Urothelium cell line (cell line): ENCODE measurements around the gene GLRA3.
A peak's percentile ranks its signal among the peaks of the same experiment; 100 is the strongest.
"Not testable (repeated sequence)": the region's sequence is repeated elsewhere in the genome, so short reads cannot be mapped to it uniquely, and the experiment has no call there.

Experiments used
- DNase-seq: peaks from one replicate; pipeline ENCODE4 v3.0.0; 2011; ENCODE audit warnings: low spot score, mixed read lengths
- FAIRE-seq: peaks from 2 replicates; lab custom pipeline; 2011; peaks lifted over from hg19 to GRCh38; lab: Jason Lieb, UNC

The GLRA3 gene

DNA sequence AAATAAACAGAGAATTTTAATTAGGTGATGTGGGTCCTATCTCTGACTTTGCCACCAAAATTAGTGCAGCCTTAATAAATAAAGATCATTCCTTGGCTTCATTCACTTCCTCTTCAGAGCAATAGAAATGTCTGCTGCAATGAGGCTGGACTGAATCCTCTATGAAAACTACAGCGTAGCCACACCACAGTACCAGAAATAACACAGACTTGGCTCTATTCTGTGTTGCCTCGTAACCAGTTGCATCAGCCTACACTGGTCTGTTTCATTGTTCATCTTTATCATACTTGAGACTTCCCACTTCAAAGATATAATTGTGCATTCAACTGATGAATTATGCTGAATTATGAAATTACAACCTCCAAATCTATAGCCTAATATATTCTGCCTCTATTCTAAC lies 15.8 kb downstream of the GLRA3 start:
- FAIRE-seq, result no peak

DNA sequence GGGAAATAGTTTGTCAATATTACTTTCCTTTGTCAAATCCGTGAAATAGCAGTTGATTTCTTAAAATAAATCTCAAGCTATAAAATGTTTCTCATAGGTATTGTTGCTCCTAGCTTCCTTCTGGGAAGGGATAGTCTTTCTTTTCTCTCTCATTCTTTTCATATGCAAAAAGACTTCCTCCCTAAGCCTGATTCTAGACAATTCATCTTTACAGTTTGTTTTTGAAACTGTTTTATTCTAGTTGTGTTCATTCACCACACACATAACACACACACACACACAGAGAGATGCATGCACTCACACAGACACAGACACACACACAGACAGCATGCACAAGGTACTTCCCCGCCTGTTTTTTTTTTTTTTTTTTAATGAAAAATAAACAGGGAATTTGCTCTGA lies 18.2 kb downstream of the GLRA3 start:
- FAIRE-seq (no peak), DNase-seq (no peak)

More for the DNA sequence above, 15.8 kb downstream of the GLRA3 start:
- no peak for DNase-seq

DNA sequence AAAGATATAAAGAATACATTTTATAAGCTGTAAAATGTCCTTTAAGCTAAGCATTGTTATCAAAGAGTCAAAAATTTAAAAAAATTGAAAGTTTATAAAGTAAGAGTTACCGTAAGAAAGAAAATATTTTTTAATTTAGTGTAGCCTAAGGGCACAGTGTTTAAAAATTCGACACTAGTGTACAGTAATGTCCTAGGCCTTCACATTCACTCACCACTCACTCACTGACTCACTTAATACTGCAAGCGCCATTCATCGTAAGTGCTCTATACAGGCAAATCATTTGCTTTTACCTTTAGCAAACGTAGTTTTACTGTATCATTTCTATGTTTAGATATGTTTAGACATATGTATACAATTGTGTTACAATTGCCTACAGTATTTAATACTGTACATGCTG lies 20.2 kb downstream of the GLRA3 start:
- FAIRE-seq (no peak), DNase-seq (no peak)

DNA sequence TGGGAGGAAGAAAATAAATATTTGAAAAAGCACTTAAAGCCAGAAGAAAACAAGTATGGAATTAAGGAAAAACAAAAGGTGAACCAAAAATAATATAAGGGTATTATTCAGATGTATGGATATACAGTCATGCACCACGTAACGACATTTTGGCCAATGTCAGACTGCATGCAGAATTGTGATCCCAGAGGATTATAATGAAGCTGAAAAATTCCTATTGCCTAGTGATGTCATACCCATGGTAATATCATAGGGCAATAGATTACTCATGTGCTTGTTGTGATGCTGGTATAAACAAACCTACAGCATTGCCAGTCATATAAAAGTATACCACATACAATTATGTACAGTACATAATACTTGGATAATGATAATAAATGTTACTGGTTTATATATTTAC lies 20.9 kb downstream of the GLRA3 start:
- DNase-seq (no peak), FAIRE-seq (no peak)

DNA sequence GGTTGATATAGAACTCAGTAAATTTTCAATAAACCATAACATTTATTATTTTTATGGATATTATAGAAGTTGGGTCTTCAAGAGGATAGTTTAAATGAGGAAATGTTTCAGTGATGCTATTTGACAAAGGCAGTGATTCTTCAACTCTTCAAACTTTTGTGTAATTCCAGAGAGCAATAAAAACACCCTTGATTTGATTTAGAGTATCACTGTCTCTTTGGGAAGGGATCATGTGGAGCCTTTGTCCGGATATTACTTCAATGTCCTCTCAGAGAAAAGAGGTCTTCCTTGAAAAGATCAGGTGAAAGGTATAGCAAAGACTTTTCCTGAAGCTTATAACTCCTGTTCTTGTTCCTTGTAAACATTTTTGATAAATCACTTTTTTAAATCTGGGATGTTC lies 23.3 kb downstream of the GLRA3 start:
- no peak for FAIRE-seq
- no peak for DNase-seq

DNA sequence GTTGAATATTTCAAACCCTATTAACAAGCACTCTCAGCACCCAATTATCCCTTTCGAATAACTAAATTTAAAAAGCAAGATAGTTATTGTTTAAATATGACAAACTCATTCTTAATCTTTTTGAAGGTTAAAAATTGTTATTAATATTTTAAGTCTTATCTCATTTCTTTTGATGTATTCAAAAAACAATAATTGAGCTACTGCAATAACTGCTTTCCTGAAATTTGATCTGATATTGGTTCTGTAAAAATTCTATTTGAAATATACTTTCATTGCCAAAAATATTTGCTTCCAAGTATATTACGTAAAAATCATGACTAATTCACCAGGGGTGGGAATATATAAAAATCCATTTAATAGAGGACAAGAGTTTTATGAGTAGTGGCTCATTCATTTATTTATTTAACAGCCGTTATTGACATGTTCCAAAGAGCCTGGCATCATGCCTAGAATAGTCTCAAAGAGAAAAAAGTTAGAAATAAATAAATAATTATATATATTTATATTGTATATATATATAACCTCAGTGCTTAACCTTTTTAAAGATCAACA lies 34.4 kb downstream of the GLRA3 start:
- DNase-seq (no peak), FAIRE-seq (no peak)

DNA sequence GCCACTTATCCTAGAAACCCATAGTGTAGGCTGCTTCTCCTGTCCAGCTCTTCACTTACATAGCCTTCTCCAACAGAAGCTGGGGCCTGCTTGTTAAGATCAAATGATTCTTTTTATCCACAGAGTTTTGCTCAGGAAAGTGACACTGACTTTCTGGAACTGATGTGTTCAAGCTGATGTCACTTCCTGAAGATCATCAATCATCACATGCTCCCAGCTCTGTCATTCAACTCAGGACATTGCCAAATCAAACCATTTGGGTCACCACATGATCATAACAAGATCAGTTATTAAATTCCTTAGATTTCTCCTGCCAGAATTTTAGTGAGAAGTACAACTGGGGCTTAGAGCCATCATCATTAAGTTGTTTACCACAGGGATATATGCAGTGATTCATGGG lies 39.4 kb downstream of the GLRA3 start:
- FAIRE-seq, result no peak
- DNase-seq, result no peak

DNA sequence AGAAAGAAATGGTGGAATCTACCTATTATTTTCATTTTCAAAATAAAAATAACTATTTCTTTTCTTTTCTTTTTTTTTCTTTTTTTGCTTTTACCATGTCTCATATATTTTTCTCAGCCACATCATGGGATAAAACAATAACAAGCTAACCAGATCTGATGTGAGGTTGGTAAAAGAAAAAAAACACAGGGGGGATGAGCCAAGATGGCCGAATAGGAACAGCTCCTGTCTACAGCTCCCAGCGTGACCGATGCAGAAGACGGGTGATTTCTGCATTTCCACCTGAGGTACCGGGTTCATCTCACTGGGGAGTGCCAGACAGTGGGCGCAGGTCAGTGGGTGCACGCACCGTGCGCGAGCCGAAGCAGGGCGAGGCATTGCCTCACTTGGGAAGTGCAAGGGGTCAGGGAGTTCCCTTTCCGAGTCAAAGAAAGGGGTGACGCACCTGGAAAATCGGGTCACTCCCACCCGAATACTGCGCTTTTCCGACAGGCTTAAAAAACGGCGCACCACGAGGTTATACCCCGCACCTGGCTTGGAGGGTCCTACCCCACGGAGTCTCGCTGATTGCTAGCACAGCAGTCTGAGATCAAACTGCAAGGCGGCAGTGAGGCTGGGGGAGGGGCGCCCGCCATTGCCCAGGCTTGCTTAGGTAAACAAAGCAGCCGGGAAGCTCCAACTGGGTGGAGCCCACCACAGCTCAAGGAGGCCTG lies 50.6 kb downstream of the GLRA3 start:
- not testable (repeated sequence) for DNase-seq, FAIRE-seq

DNA sequence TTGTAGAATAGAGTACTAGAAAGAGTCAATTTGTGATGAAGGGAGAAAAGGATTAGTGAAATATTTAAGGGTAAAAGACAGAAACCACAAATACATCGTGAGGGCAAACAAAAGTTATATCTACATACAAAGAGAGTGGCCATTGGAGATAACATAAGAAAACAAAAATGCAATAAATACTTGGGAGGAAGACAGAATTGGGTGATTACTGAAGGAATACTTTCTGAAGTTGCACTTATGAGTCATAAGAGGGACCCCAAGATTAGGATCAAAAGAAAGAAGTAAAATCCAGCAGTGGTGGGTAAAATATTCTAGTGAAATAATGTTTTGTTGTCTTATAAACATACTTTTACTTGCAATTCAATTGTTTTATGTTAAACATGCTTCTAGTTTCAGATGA lies 53.7 kb downstream of the GLRA3 start:
- DNase-seq (no peak), FAIRE-seq (no peak)

DNA sequence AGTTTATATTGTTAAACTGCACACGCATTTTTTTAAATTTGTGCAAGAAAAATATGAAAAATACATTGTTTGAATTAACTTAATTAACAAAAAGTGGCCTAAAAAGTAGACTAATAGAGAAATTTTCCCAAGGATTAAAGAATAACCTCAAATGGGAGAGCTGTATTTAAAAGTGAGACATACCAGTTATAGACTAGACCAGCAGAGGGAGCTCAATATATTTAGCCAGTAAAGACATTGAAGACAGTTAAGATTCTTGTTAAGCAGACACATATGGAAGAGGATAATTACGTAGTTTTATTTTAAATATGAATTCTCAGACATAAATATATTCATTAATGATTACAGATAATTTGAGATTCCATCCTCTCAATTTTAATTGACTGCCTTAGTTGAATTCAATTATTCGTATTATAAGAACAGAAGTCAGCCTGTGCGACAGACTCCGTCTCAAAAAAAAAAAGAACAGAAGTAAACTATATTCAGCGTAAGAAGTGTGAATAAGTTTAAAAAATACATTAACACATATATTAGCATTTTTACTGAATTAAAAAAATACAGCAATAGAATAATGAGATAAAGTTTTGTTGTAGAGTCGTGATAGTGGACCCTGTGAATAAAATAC lies 64.8 kb downstream of the GLRA3 start:
- no peak for FAIRE-seq
- DNase-seq, result peak; percentile 12

DNA sequence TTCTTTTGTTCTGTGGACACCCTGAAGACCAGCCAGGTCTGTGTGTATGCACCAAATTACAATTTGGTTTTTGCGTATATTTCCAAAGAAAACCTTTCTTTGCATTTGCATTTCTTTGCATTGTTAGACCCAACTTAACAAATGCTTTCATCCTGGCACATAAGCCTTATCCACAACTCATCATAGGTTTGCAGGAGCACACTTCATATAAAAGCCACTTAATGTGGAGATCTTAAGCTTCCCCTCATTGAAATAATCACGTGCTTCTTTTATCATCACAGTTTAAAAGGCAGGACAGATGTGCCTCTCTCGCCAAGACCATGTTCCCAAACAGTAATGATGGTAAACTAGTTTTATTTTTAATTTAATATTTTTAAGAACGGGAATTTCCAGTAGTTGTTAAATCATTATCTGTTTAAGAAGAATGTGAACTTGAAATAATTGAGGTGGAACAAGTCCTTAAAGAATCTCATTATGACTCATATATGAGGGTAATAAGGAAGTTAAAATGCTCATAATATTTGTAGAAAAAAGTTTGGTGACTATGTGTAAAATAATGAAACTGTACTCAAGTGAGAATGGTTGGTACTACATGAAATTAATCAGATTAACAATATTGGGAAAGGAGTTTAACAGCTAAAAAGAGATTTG lies 65.5 kb downstream of the GLRA3 start:
- DNase-seq (no peak), FAIRE-seq (no peak)

DNA sequence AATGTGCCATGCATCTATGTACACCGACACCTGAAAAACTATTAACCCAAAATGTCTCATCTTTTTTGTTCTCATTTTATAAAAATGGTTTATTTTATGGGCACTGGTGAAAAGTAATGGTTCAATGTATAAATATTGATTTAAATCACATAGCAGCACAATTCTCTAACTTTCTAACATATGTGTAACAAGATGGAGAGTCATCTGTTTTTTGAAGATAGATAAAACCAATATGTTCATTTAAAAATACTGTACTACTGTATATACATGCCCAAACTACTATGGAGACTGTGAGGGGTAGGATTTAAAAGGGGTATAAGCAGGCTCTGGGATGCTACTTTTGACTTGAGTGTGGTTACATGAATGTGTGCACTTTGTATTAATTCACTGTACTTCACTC lies 67.6 kb downstream of the GLRA3 start:
- DNase-seq (no peak), FAIRE-seq (no peak)

DNA sequence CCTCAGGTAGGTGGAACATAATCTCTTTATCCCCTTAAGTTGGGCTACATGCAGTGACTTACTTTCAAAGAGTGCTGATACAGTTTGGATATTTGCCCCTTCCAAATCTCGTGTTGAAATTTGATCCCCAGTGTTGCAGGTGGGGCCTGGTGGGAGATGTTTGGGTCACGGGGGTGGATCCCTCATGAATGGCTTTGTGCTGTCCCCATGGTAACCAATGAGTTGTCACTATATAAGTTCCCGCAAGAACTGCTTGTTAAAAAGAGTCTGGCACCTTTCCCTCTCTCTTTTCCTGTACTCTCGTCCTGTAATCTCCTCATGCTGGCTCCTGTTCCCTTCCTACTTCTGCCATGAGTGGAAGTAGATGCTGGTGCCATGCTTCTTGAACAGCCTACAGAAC lies 71.3 kb downstream of the GLRA3 start:
- DNase-seq, result no peak

DNA sequence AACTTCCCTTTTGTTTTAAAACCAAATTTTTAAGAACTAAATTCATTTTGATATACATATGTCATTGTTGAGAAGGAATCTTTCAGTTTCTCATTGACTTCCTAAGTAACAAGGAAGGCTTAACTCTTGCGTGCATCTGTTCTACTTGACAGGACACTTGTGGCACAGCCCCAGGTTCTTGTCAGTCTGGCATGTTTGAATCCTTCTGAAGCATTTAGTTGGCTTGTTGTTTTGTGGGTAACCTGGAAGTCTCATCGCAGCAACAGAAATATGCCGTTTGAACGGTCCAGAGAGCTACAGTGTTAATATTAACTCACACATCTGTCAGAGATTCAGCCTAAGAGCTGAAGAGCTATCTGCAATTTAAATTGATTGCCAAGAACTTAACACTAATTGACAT lies 76.0 kb downstream of the GLRA3 start:
- FAIRE-seq (no peak), DNase-seq (no peak)

More for the DNA sequence above, 71.3 kb downstream of the GLRA3 start:
- FAIRE-seq, result no peak

DNA sequence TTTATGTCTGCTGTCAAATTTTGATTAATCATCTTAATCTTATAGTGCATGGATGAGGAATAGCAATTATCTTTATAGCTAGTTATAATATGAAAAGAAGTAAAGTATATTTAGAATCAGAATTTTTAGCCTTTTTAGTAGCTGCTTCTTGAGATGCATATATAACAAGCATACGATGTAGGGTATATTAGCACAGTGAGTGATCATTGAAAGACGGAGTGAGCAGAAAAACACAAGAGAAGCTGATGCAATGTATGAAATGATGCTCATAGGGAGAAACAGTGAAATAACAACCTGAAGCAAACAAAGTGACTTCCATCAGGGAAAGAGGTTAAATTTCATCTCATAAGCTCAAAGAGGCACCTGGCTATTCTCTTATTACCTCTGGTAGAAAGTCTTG lies 77.0 kb downstream of the GLRA3 start:
- no peak for FAIRE-seq

DNA sequence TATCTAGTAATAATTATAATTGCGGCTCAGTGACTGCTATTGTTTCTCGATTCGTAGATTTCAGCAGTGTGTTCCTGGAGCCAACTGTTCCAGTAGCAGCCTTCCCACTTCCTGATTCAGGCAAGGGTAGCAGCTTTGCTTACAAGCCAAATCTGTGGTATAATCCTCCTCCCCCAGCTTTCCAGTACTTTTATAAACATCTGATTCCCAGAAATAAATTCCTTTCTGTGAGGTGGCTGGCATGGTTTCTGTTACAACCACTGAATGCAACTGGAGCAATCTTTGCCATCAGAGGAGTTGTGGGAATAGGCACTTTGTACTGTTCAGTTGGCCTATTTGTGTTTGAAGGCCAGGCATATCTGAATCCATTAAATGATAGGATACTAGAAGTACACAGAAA lies 80.0 kb downstream of the GLRA3 start:
- no peak for DNase-seq
- FAIRE-seq, result no peak

More for the DNA sequence above, 77.0 kb downstream of the GLRA3 start:
- no peak for DNase-seq

DNA sequence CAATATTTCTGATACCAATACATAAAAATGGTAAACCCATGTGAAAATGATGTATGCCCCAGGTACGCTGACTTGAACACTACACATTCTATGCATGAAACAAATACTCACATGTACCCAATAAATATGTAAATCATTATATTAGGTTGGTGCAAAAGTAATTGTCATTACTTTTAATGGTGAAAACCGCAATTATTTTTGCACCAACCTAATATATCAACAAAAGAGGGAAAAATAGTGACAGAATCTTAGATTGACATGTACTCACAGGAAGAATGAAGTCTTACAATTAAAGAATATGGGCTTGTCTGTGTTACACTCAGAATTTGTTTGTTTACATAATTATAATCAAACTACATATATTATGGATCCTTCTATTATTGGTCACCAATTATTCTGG lies 82.3 kb downstream of the GLRA3 start:
- FAIRE-seq (no peak), DNase-seq (no peak)

DNA sequence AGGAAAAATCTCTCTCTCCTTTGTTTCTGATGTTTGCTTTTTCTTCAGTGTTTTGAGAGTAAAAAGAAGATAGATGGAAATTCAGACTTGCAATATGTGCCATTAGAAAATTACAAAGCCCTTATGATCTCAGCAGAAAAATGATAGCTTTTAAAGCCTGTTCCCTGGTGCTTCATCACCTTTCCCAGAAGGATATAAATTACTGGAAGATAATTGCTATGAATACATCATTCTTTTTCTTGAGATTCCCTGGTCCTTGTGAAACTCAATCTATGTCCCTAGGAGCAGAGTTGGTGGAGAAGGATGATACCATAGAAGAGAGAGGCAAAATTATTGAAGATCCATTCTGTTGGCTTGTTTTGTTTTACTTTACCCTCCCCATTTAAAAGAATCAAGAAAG lies 86.5 kb downstream of the GLRA3 start:
- no peak for DNase-seq
- no peak for FAIRE-seq

DNA sequence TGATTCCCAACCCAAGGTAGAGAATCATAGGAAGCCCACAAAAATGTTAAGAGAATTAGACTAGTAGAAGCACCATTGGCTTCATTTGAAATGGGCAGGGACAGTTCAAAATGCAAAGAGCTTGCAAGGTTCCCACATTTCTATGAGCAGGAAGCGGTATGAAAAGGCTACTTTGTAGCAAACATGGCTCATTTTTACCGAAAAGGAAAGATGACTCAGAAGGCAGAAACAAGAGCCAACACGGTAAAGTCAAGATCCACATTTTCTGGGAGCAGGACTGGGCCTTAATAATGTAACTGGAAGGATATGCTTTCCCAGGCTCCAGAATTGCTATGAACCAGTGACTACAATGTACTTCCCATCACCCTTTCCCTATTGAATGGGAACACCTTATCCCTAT lies 89.5 kb downstream of the GLRA3 start:
- no peak for DNase-seq
- FAIRE-seq, result no peak

DNA sequence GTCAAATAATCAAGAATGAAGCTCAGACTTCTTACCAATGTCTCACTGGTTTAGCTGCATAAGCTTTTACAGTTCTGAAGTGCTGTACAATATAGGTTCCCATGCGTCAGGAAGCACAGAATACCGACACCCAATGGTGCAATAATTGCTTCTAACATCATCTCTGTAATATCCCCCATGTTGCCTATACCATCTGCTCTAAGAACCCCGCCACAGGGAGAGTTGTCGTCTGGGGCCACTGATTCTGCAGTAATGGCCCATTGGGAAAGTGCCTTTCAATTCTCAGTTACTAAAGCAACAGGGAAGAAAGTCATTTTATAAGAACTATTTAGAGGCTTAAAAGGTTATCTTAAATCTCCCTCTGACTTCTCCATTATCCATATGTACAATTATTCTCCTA lies 94.9 kb downstream of the GLRA3 start:
- FAIRE-seq (no peak), DNase-seq (no peak)

DNA sequence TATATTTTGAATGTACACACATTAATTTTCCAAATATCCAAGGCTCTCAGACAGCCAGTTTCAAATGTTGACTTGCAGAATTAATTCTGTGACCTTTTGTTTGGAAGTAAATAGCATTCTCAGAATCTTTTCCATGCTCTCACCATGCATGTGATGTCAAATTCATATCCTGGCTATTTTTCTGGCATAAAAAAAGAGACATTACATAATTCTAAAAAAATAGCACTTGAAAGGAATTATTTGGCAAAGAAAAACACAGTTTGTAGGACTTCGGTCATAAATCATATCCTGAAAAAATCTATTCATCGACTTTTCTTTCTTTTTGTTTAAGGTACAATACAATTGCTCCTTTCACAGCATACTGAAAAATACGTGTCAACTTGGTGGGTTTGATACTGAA lies 111.2 kb downstream of the GLRA3 start:
- FAIRE-seq, result no peak
- no peak for DNase-seq
